BLaER1 treated with 17β-estradiol and CSF1 and Interleukin-3, amounts not matched to agents 10 nM and 100 nM (cell line): ENCODE data around the gene KIRREL2.
A peak's percentile ranks its signal among the peaks of the same experiment; 100 is the strongest.

Source experiments
- H3K27ac ChIP-seq, 11 experiments: shearing (Covaris generic); formaldehyde crosslinking; 2 replicates each; pipeline ENCODE4 v1.8.1; 2022
- H3K27me3 ChIP-seq, 11 experiments: shearing (Covaris generic); formaldehyde crosslinking; 2 replicates each; pipeline ENCODE4 v1.8.1; 2022
- H3K36me3 ChIP-seq, 11 experiments: shearing (Covaris generic); formaldehyde crosslinking; 2 replicates each; pipeline ENCODE4 v1.8.1; 2022
- H3K4me1 ChIP-seq, 10 experiments: shearing (Covaris generic); formaldehyde crosslinking; 2 replicates each; pipeline ENCODE4 v1.8.1; 2022
- H3K4me2 ChIP-seq, 11 experiments: shearing (Covaris generic); formaldehyde crosslinking; 2 replicates each; pipeline ENCODE4 v1.8.1; 2022
- H3K4me3 ChIP-seq, 10 experiments: shearing (Covaris generic); formaldehyde crosslinking; 2 replicates each; pipeline ENCODE4 v1.8.1; 2022
- H3K9ac ChIP-seq, 11 experiments: shearing (Covaris generic); formaldehyde crosslinking; 2 replicates each; pipeline ENCODE4 v1.8.1; 2022
- H3K9me3 ChIP-seq, 11 experiments: shearing (Covaris generic); formaldehyde crosslinking; replicated peaks in 1 of 11; 2 replicates each; pipeline ENCODE4 v1.8.1; 2022
- H4K20me1 ChIP-seq, 11 experiments: shearing (Covaris generic); formaldehyde crosslinking; 2 replicates each; pipeline ENCODE4 v1.8.1; 2022
- Cebpa-rat ChIP-seq, 11 experiments: shearing (Covaris generic); IDR thresholded peaks; 2 replicates each; pipeline ENCODE4 v1.8.1; 2022

The KIRREL2 gene

GRCh38 chr19:35842666-35843272 is 13.9 kb upstream of the KIRREL2 start:
- H3K9ac ChIP-seq: no peak overlapping the region
- H3K4me2 ChIP-seq: no peak overlapping the region
- H3K27ac ChIP-seq: no peak overlapping the region
- no peaks in the 10 kb centered on the region for H3K36me3 ChIP-seq
- peaks cover 49 to 65% (median 61%) of the 10 kb centered on the region in 11 experiments for H3K27me3 ChIP-seq
- TF ChIP-seq Cebpa-rat (IDR thresholded peaks at IDR 0.05): no peak
- no peaks in the 10 kb centered on the region for H3K4me1 ChIP-seq
- peaks cover 0 to 5% (median 0%) of the 10 kb centered on the region in 11 experiments; a peak in 1 of 22 replicates for H4K20me1 ChIP-seq
- H3K4me3 ChIP-seq: no peak overlapping the region
- H3K9me3 ChIP-seq: peaks cover 12 to 45% (median 29%) of the 10 kb centered on the region in 11 experiments; a peak in 21 of 22 replicates

- Histone ChIP-seq H3K4me3 (no peak overlapping the region), H3K4me2 (no peak overlapping the region), H3K36me3 (no peaks in the 10 kb centered on the region), H3K9me3 (peaks cover 6 to 34% (median 19%) of the 10 kb centered on the region in 11 experiments; a peak in 21 of 22 replicates), H3K27ac (no peak overlapping the region), H3K27me3 (peaks cover 57 to 76% (median 72%) of the 10 kb centered on the region in 11 experiments), H3K9ac (no peak overlapping the region), H3K4me1 (no peaks in the 10 kb centered on the region), H4K20me1 (peaks cover 0 to 8% (median 0%) of the 10 kb centered on the region in 11 experiments; a peak in 4 of 22 replicates)
- TF ChIP-seq Cebpa-rat (IDR thresholded peaks at IDR 0.05): no peak
Measured at GRCh38 chr19:35843676-35844481, 12.8 kb upstream of the KIRREL2 start.

GRCh38 chr19:35844482-35845214 is 12.1 kb upstream of the KIRREL2 start:
- Histone ChIP-seq H3K4me3 (no peak overlapping the region), H3K9me3 (peaks cover 0 to 27% (median 12%) of the 10 kb centered on the region in 11 experiments; a peak in 12 of 22 replicates), H3K27me3 (peaks cover 57 to 84% (median 78%) of the 10 kb centered on the region in 11 experiments), H4K20me1 (peaks cover 0 to 16% (median 0%) of the 10 kb centered on the region in 11 experiments; a peak in 4 of 22 replicates), H3K27ac (no peak overlapping the region), H3K4me2 (no peak overlapping the region), H3K36me3 (no peaks in the 10 kb centered on the region), H3K4me1 (no peaks in the 10 kb centered on the region), H3K9ac (no peak overlapping the region)
- TF ChIP-seq Cebpa-rat (IDR thresholded peaks at IDR 0.05): 0 out of 22 replicates have a peak, but pooled peaks of 2 of the 11 experiments have one; percentile 8 to 16

- Histone ChIP-seq H3K27ac (no peak overlapping the region), H3K4me3 (no peak overlapping the region), H3K4me1 (no peaks in the 10 kb centered on the region), H3K4me2 (no peak overlapping the region), H3K27me3 (peaks cover 57 to 89% (median 79%) of the 10 kb centered on the region in 11 experiments), H4K20me1 (peaks cover 0 to 16% (median 0%) of the 10 kb centered on the region in 11 experiments; a peak in 5 of 22 replicates), H3K9me3 (peaks cover 0 to 27% (median 12%) of the 10 kb centered on the region in 11 experiments; a peak in 12 of 22 replicates), H3K9ac (no peak overlapping the region), H3K36me3 (no peaks in the 10 kb centered on the region)
- peak in 1 of 11 experiments; percentile 65; a peak in 1 of 22 replicates for TF ChIP-seq Cebpa-rat (IDR thresholded peaks at IDR 0.05)
Measured at GRCh38 chr19:35845215-35846037, 11.3 kb upstream of the KIRREL2 start.

- Histone ChIP-seq H3K27ac (no peak overlapping the region), H3K9me3 (peaks cover 0 to 27% (median 12%) of the 10 kb centered on the region in 11 experiments; a peak in 12 of 22 replicates), H3K4me1 (no peaks in the 10 kb centered on the region), H3K4me2 (no peak overlapping the region), H3K9ac (no peak overlapping the region), H3K36me3 (no peaks in the 10 kb centered on the region), H3K27me3 (peaks cover 57 to 97% (median 81%) of the 10 kb centered on the region in 11 experiments), H3K4me3 (no peak overlapping the region), H4K20me1 (peaks cover 0 to 17% (median 0%) of the 10 kb centered on the region in 11 experiments; a peak in 6 of 22 replicates)
- TF ChIP-seq Cebpa-rat (IDR thresholded peaks at IDR 0.05): no peak
Measured at GRCh38 chr19:35846038-35846668, 10.6 kb upstream of the KIRREL2 start.

GRCh38 chr19:35847911-35848310 is 8.8 kb upstream of the KIRREL2 start:
- H3K27ac ChIP-seq: no peak overlapping the region
- peaks cover 0 to 21% (median 0%) of the 10 kb centered on the region in 11 experiments; a peak in 6 of 22 replicates for H4K20me1 ChIP-seq
- no peaks in the 10 kb centered on the region for H3K4me1 ChIP-seq
- TF ChIP-seq Cebpa-rat (IDR thresholded peaks at IDR 0.05): no peak
- H3K9me3 ChIP-seq: peaks cover 0 to 27% (median 12%) of the 10 kb centered on the region in 11 experiments; a peak in 12 of 22 replicates
- H3K4me2 ChIP-seq: no peak overlapping the region
- no peaks in the 10 kb centered on the region for H3K36me3 ChIP-seq
- no peak overlapping the region for H3K4me3 ChIP-seq
- no peak overlapping the region for H3K9ac ChIP-seq
- H3K27me3 ChIP-seq: peaks cover 56 to 98% (median 77%) of the 10 kb centered on the region in 11 experiments

GRCh38 chr19:35848486-35848885 is 8.2 kb upstream of the KIRREL2 start:
- Histone ChIP-seq H3K36me3 (no peaks in the 10 kb centered on the region), H3K27me3 (peaks cover 53 to 98% (median 77%) of the 10 kb centered on the region in 11 experiments), H3K27ac (no peak overlapping the region), H3K4me2 (no peak overlapping the region), H4K20me1 (peaks cover 0 to 21% (median 0%) of the 10 kb centered on the region in 11 experiments; a peak in 6 of 22 replicates), H3K9ac (no peak overlapping the region), H3K9me3 (peaks cover 0 to 21% (median 9%) of the 10 kb centered on the region in 11 experiments; a peak in 12 of 22 replicates), H3K4me3 (no peak overlapping the region), H3K4me1 (no peaks in the 10 kb centered on the region)
- TF ChIP-seq Cebpa-rat (IDR thresholded peaks at IDR 0.05): no peak
